Thyroid gland (tissue), 4 donors: ENCODE measurements around the gene C2orf92. TPM values are rescaled to one million over a fixed set of nuclear protein-coding genes. Genes with fewer than 3 reads are reported as not detected.

Experiments used
- DNase-seq, 2 donors: peaks; one replicate each; pipeline ENCODE4 v3.0.0-alpha.2; 2019
- H3K27ac ChIP-seq, 3 donors: fragments of 200-600 bp; sonication (generic); 1 replicate in 2 of 3; 2 replicates in 1 of 3; pipeline ENCODE4 v1.5.1; 2016 to 2019; ENCODE audit warnings: mild to moderate bottlenecking in 1 of 3, moderate library complexity in 1 of 3
- H3K27me3 ChIP-seq: fragments of 200-600 bp; sonication (generic); one replicate; pipeline ENCODE4 v1.5.1; 2019
- H3K36me3 ChIP-seq, 2 donors: fragments of 200-600 bp; sonication (generic); one replicate each; pipeline ENCODE4 v1.5.1; 2016 to 2019
- H3K4me1 ChIP-seq, 2 donors: fragments of 200-600 bp; sonication (generic); one replicate each; pipeline ENCODE4 v1.5.1; 2017 to 2019
- H3K4me3 ChIP-seq, 3 donors: fragments of 200-600 bp; sonication (generic); replicated peaks in 1 of 3; 1 replicate in 2 of 3; 2 replicates in 1 of 3; pipeline ENCODE4 v1.5.1; 2016; ENCODE audit warnings: mild to moderate bottlenecking in 1 of 3
- H3K9me3 ChIP-seq: fragments of 200-600 bp; sonication (generic); one replicate; pipeline ENCODE4 v1.5.1; 2017
- CTCF ChIP-seq, 6 experiments: fragments of 200-600 bp in 3 of 6; fragments of 450-650 bp in 3 of 6; sonication (generic) in 3 of 6; IDR thresholded peaks; one replicate each; pipeline ENCODE4 v1.5.1; 2016 to 2019; ENCODE audit warnings: antibody characterized with exemption in 6 of 6, mild to moderate bottlenecking in 2 of 6, inconsistent platforms in 1 of 6, moderate library complexity in 1 of 6
- POLR2A ChIP-seq, 2 donors: fragments of 450-650 bp; IDR thresholded peaks; one replicate each; pipeline ENCODE4 v1.6.1; 2017; ENCODE audit warnings: antibody characterized with exemption in 2 of 2, mild to moderate bottlenecking in 2 of 2, moderate library complexity in 1 of 2
- WGBS, 2 donors: methylation state at CpG; one replicate each; pipeline ENCODE4 v1.1.5; 2017; 5-methylcytosine and 5-hydroxymethylcytosine counted together
- intact Hi-C: fragments of 100-400 bp; cut with DNase I; formaldehyde crosslinking; loops from one replicate; pipeline ENCODE4 v1.15.1; 2023
- total RNA-seq, 4 donors: library from RNA; depleted of rRNA; stranded (reverse); fragments of >200 nt; gene quantifications; one replicate each; pipeline ENCODE4 v1.2.3, GENCODE V29; 2016

The C2orf92 gene
- total RNA-seq, 4 donors from 2014 or later, result 9.8 to 36.5 (median 30.7) TPM

- Histone ChIP-seq H3K4me1 (peaks cover 12 to 20% of the 10 kb centered on the region in 2 donors), H3K36me3 (peaks cover 30 to 40% of the 10 kb centered on the region in 2 donors), H3K4me3 (no peak overlapping the region), H3K27me3 (no peaks in the 10 kb centered on the region), H3K27ac (no peak overlapping the region), H3K9me3 (no peaks in the 10 kb centered on the region)
- TF ChIP-seq CTCF (IDR thresholded peaks at IDR 0.05) (no peak), POLR2A (IDR thresholded peaks at IDR 0.05) (no peak)
- no peak for DNase-seq
- WGBS, 2 donors, result 88 to 92% methylated on average over 21 to 34 of the region's 37 CpGs
- intact Hi-C loops, result no loop called here
Observed at GRCh38 chr2:97657986-97658690, 11.4 kb upstream of the C2orf92 start.

- TF ChIP-seq POLR2A (IDR thresholded peaks at IDR 0.05), result no peak
- no peak for TF ChIP-seq CTCF (IDR thresholded peaks at IDR 0.05)
- intact Hi-C loops, result no loop called here
- 89 to 95% methylated on average over 13 of the region's 13 CpGs for WGBS, 2 donors
- Histone ChIP-seq H3K4me3 (no peak overlapping the region), H3K27ac (no peak overlapping the region), H3K9me3 (no peaks in the 10 kb centered on the region), H3K4me1 (peaks cover 12 to 20% of the 10 kb centered on the region in 2 donors), H3K36me3 (peaks cover 30 to 40% of the 10 kb centered on the region in 2 donors), H3K27me3 (no peaks in the 10 kb centered on the region)
- DNase-seq, result no peak
Observed at GRCh38 chr2:97658691-97659157, 10.8 kb upstream of the C2orf92 start.

GRCh38 chr2:97659256-97660043 lies 10.1 kb upstream of the C2orf92 start:
- no peaks in the 10 kb centered on the region for H3K27me3 ChIP-seq
- no peaks in the 10 kb centered on the region for H3K9me3 ChIP-seq
- H3K27ac ChIP-seq, result no peak overlapping the region
- TF ChIP-seq POLR2A (IDR thresholded peaks at IDR 0.05), result no peak
- no peak for TF ChIP-seq CTCF (IDR thresholded peaks at IDR 0.05)
- H3K4me1 ChIP-seq, result peaks cover 12 to 20% of the 10 kb centered on the region in 2 donors
- no peak overlapping the region for H3K4me3 ChIP-seq
- peaks cover 30 to 40% of the 10 kb centered on the region in 2 donors for H3K36me3 ChIP-seq
- 93 to 96% methylated on average over 19 to 25 of the region's 29 CpGs for WGBS, 2 donors
- no peak for DNase-seq
- intact Hi-C loops, result no loop called here

GRCh38 chr2:97660044-97660774 lies 9.3 kb upstream of the C2orf92 start:
- intact Hi-C loops, result no loop called here
- no peak overlapping the region for H3K4me3 ChIP-seq
- no peak for DNase-seq
- 97 to 99% methylated on average over 18 to 20 of the region's 20 CpGs for WGBS, 2 donors
- TF ChIP-seq CTCF (IDR thresholded peaks at IDR 0.05) (no peak), POLR2A (IDR thresholded peaks at IDR 0.05) (no peak)
- H3K27me3 ChIP-seq, result no peaks in the 10 kb centered on the region
- H3K27ac ChIP-seq, result no peak overlapping the region
- H3K36me3 ChIP-seq, result peaks cover 30 to 40% of the 10 kb centered on the region in 2 donors
- no peaks in the 10 kb centered on the region for H3K9me3 ChIP-seq
- peaks cover 18 to 25% of the 10 kb centered on the region in 2 donors for H3K4me1 ChIP-seq
